Amniotic epithelial cell (primary cell): ENCODE results near the gene PPP1CA.

Experiments used
- DNase-seq: peaks from one replicate; pipeline ENCODE4 v3.0.0-alpha.2; 2010; ENCODE audit warnings: low read depth

Gene PPP1CA

DNA sequence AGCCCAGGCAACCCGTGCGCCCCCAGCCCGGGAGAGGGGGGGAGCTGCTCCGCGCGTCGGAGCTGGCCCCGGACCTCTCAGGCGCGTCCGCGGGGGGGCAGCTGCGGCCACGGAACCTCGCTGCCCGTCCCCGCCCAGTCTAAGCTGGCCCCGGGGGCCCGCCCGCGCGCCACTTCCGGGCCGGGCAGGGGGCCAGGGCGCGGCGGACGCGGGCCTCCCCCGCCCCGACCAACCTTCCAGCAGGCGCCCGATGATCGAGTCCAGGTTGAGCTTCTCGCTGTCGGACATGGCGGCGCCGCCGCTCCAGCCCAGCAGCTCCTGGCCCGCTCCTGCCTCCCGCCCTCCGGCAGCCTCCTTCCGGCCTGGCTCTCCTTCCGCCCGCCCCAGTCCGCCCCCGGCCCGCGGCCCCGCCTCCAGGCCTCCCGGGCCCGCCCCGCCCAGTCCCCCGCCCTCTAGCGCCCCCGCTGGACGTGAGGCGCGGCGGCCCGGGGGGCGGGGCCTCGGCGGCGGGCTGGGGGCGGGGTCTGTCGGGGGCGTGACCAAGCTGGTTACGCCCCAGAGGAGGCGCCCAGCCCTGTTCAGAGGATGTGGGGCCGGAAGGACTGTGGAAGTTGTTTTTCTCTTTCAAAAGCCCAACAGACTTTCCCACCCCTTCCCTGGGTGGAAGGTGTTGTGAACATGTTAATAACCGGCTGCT lies at the start of gene PPP1CA:
PPP1CA (minus strand) TSS at position 364 of the 697 bp plus-strand sequence; CDS start at position 288, 76 bp downstream.
- peak; percentile 76 for DNase-seq

GRCh38 chr11:67450796-67451657 lies 49.4 kb upstream of the PPP1CA start:
- DNase-seq: no peak

- no peak for DNase-seq
These were observed 47.6 kb upstream of the PPP1CA start for GRCh38 chr11:67449116-67449844.

DNA sequence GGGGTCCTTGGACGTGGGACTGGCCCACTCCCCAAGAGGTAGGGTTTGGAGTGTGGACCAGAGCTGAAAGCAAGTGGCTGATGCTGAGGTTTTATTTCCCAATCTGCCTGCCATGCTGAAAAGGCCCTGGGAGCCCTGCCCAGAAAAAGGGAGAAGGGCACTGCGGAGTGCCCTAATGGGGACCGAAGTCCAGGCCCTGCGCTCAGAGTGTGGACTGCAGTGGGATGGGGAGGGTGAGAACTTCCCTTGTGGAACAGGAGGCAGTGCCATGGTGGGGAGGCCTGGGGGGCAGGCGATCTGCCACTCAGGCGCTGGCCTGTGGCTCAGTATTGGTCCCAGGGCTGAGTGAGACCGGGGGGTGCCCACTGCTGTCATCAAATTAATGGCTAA lies 46.6 kb upstream of the PPP1CA start:
- DNase-seq: no peak

DNA sequence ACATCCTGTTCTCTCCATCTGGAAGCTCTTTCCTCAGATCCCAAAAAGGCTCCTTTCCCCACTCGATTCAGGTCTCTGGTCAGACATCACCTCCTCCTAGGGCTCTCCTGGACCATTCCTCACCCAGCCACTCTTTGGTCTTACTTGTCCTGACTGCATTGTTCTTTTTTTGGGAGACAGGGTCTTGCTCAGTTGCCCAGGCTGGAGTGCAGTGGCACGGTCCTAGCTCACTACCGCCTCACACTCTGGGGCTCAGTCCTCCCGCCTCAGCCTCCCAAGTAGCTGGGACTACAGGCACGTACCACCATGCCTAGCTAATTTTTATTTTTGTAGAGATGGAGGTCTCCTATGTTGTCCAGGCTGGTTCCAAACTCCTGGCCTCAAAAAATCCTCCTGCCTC lies 43.9 kb upstream of the PPP1CA start:
- DNase-seq: no peak

DNA sequence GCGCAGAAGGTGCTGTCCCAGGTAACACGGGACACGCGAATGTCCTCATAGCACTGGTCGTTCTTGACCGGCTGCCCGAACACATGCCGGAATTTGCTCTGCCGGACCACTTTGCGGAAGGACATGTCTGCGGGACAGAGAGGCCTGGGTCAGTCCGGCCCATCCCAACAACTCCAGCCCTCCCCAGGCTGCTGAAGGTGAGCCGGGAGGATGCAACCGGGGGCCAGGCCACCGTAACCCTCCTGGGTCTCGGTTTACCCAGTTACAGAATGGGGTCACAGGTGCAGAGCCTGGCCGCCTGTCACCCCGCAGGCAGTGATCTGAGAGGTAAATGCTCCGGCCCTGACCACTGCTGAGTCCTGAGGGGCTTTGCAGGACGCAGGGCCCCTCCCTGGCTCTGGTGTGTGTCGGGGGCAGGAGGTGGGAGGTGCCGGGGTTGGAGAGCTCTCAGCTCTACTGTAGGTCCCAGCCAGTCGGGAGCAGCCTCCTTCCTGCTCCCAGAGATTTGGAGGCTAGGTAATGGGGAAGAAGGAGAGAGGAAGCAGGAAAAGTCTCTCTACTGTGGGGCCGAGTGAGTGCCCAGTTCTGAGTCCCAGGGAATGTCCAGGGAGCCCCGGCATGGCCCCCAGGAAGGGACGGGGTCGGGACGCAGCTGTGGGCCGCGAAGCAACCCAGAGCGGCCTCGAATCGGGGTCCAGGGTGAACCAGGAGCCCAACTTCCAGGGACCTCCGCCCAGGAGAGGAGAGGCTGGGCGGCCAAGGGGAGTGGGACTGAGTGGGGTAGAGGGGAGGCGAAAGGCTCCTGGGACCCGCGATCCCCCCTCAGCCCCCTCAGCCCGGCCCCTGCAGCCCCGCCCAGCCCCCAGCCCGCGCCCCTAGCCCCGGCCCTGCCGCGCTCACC lies 41.1 kb upstream of the PPP1CA start:
- DNase-seq: no peak

- no peak for DNase-seq
These were observed 40.2 kb upstream of the PPP1CA start for GRCh38 chr11:67441731-67442351.

DNA sequence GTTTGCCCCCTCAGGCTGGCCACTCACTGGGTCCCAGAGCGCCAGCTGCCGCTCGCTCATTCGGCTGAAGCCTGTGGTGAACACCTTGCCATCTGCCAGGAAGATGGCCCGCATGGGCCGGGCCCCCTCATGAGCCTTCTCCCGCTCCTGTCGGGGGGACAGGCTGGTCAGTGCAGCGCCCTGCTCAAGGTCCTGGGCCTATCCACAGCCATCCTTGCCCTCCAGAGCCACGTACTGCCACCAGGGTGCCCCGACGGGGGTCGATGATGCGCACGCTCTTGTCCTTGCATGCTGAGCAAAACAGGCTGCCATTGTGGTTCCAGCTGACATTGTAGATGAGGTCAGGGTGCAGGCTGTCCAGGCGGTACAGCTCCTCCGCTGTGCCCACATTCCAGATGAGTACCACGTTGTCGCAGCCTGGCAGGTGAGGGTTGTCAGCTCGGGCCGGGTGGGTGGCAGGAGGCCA lies 39.5 kb upstream of the PPP1CA start:
- DNase-seq: no peak

GRCh38 chr11:67440229-67441097 lies 38.8 kb upstream of the PPP1CA start:
- DNase-seq: no peak

- DNase-seq: no peak
These were observed 37.9 kb upstream of the PPP1CA start for GRCh38 chr11:67439321-67440228.

DNA sequence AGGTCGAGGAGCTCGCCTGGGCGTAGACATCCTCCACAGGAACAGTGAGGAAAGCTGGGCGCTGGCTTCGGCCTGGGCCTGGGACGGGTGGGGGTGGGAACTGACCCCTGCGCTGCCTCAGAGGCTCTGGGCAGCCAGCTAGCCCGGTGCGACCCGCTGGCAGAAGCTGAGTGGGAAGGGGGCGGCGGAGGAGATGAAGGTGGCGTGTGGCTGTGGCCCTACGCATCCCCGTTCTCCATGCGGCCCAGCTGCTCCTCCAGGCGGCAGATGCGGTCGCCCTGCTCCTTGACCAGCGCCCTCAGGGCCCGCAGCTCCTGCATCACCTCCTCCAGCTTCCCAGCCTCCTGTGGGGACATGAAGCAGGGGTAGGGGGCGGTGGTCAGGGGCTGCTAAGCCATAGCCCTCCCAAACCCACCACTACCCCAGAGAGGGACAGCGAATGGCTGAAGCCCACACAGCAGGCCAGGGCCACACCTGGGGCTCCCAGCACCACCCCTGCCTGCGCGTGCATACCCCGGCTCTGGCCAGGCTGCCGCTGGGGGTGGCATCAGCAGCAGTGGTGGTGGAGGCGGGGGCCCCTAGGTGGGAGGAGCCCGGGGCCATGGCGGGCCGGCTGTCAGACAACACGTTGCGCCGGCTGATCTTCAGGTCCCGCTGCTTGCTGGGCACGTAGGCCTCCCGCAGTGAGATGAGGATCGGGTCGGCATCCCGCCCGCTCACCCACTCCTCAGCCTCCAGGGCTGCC lies 36.7 kb upstream of the PPP1CA start:
- no peak for DNase-seq

GRCh38 chr11:67437809-67438157 lies 36.1 kb upstream of the PPP1CA start:
- no peak for DNase-seq

DNA sequence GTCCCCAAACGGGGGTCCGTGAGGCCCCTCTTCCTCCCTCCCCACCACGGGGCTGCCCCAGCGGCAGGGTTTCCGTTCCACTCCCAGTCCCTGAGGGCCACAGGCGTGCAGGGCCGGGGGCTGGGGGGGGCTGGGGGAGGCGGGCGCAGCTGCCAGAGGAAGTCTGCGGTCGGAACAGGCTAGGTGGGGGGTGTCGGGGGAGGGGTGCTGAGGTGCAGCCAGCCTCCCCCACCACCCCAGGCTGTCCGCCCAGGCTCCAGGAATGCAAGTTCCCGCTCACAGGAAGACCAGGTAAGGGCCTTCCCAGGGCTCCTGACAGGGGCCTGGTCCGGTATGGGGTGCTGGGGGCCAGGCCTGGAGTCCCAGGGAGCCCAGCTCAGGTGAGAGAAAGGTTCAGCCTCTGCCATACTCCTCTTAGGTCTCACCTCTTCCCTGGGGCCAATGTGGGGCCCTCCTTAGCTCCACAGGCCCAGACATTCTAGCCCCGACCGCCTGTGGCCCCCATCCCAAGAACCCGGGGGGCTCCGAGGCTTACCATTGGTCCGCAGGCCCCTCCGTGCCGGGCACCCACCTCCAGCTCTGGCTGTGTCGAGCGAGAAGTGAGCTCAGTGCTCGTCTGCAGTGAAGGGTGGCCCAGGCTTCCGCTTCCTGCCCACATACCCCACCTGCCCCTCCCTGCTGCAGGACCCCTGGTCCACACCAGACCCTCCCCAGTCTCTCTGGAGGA lies 35.6 kb upstream of the PPP1CA start, which contains the start of gene PTPRCAP:
PTPRCAP (minus strand) TSS at position 601 of the 727 bp plus-strand sequence; CDS start at position 538, 63 bp downstream.
- no peak for DNase-seq

DNA sequence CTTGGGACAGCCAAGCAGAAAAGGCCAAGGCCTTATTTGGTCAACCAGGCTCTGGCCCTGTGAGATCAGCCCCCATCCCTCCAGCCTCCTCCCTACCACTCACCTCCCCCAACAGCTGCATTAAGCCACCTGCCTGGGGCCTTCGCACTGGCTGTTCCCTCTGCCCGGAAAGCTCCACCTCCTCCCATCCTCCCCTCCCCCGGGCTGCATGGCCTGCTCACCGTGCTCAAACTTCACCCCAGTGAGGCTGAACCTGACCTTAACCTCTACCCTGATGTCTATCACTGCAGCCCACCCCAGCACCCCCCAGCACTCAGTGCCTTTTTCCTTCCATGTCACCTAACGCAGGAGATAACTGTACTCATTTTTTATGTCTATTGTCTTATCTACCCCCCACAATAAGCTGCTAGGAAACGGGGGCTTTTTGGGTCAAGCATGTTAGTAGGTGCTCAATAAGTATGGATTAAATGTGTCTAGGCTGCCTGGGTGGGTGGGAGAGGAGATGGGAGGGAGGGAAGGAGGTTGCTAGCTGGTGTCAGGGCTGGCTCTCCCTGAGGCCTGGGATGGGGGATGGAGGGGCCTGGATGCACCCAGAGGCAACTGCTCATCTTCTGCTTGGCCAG lies 34.9 kb upstream of the PPP1CA start:
- peak; percentile 34 for DNase-seq

GRCh38 chr11:67435727-67436458 lies 34.2 kb upstream of the PPP1CA start:
- DNase-seq: no peak

DNA sequence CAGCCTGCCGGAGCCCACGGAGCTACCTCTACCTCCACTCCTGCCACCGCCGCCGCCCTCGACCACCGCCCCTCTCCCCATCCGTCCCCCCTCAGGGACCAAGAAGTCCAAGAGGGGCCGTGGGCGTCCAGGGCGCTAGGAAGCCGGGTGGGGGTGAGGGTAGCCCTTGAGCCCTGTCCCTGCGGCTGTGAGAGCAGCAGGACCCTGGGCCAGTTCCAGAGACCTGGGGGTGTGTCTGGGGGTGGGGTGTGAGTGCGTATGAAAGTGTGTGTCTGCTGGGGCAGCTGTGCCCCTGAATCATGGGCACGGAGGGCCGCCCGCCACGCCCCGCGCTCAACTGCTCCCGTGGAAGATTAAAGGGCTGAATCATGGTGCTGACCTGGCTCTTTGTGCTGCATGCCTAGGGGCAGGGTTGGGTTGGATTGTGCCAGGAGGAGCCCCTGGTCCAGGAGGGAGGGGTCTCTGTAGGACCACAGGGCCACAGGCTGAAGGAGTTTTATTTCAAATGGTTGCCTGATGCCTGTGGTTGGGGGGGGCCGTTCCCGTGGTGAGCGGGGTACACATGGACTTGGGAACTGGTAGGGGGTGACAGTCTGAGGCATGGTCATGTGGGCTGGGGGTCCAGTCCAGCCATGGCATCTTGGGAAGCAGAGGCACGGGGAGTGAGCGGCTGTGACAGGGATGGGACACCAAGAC lies 33.5 kb upstream of the PPP1CA start:
- DNase-seq: no peak
